ENCODE results near the gene BAZ2B.

- TF ChIP-seq SP1 (IDR thresholded peaks at IDR 0.05) (no peak), ELF4 (IDR thresholded peaks at IDR 0.05) (no peak), HDGF (IDR thresholded peaks at IDR 0.05; ENCODE audit: borderline replicate concordance) (no peak), FOXA1 (IDR thresholded peaks at IDR 0.05) (no peak), L3MBTL2 (conservative IDR thresholded peaks at IDR 0.05) (no peak), SUZ12 (IDR thresholded peaks at IDR 0.05) (no peak), NFRKB (IDR thresholded peaks at IDR 0.05) (no peak), ZNF384 (IDR thresholded peaks at IDR 0.05) (no peak), BHLHE40 (IDR thresholded peaks at IDR 0.05; ENCODE audit: borderline replicate concordance) (no peak), CTBP1 (IDR thresholded peaks at IDR 0.05; ENCODE audit: borderline replicate concordance) (no peak), FOXM1 (IDR thresholded peaks at IDR 0.05; ENCODE audit: borderline replicate concordance) (no peak), FOXK2 (IDR thresholded peaks at IDR 0.05) (no peak), LEF1 (IDR thresholded peaks at IDR 0.05; ENCODE audit: borderline replicate concordance) (no peak), TARDBP (IDR thresholded peaks at IDR 0.05) (no peak)
Observed at GRCh38 chr2:159442159-159442852, 174.0 kb downstream of the BAZ2B start.
